Omental fat pad (tissue), 4 donors: Measurements from ENCODE around the gene UBE2R2. TPM values are rescaled to one million over a fixed set of nuclear protein-coding genes. Genes with fewer than 3 reads are reported as not detected.

ENCODE experiments used
- ATAC-seq: fragments of 150-250 bp; one replicate; pipeline ENCODE4 v1.9.1; 2016; ENCODE audit warnings: mild to moderate bottlenecking, moderate library complexity; ENCODE audit not compliant: low FRiP score
- DNase-seq: peaks from one replicate; pipeline ENCODE4 v3.0.0-alpha.2; 2019; ENCODE audit warnings: low spot score
- total RNA-seq, 4 donors: library from RNA; depleted of rRNA; stranded (reverse); fragments of >200 nt; gene quantifications; one replicate each; pipeline ENCODE4 v1.1.0, GENCODE V29; 2016
- TF ChIP-seq, protein P1 (sequence below), 3 donors: fragments of 450-650 bp; IDR thresholded peaks; one replicate each; pipeline ENCODE4 v1.5.1; 2016 to 2017; ENCODE audit warnings: antibody characterized with exemption in 3 of 3, mild to moderate bottlenecking in 3 of 3, moderate library complexity in 2 of 3

The UBE2R2 gene
- total RNA-seq, 4 donors from 2014 or later: 22.4 to 34.3 (median 30.2) TPM

DNA sequence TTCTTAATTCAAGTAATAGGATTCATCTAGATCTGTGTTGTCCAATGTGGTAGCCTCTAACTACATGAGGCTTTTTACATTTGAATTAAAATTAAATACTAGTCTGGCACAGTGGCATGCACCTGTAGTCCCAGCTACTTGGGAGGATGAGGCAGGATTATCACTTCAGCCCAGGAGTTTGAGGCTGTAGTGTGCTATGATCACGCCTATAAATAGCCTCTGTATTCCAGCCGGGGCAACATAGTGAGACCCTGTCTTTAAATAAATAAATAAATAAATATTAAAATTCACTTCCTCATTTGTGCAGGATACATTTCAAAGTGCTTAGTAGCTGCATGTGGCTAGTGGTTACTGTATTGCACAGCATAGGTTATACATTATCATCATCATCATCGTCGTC, 91.8 kb downstream of the UBE2R2 start:
- TF ChIP-seq, protein P1, sequence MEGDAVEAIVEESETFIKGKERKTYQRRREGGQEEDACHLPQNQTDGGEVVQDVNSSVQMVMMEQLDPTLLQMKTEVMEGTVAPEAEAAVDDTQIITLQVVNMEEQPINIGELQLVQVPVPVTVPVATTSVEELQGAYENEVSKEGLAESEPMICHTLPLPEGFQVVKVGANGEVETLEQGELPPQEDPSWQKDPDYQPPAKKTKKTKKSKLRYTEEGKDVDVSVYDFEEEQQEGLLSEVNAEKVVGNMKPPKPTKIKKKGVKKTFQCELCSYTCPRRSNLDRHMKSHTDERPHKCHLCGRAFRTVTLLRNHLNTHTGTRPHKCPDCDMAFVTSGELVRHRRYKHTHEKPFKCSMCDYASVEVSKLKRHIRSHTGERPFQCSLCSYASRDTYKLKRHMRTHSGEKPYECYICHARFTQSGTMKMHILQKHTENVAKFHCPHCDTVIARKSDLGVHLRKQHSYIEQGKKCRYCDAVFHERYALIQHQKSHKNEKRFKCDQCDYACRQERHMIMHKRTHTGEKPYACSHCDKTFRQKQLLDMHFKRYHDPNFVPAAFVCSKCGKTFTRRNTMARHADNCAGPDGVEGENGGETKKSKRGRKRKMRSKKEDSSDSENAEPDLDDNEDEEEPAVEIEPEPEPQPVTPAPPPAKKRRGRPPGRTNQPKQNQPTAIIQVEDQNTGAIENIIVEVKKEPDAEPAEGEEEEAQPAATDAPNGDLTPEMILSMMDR (IDR thresholded peaks at IDR 0.05): no peak
- no peak for DNase-seq
- ATAC-seq: no peak

DNA sequence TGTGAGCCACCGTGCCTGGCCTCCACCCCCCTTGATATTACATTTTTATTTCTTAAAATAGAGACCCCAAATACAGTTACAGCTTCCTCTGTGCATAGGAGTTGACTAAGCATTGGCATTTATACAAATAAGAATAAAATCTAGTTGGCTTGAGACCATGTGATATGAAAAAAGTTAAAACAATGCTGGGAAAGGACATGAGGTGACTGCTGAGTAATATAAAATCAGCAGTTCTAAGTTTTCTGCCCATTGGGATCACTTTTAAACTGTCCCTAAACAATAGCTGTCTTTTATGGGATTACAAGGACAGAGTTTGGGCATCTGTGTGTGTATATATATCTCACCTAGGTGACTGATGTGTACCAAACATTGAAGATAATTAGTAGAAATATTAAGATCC, 96.6 kb downstream of the UBE2R2 start:
- no peak for DNase-seq
- TF ChIP-seq, protein P1 (IDR thresholded peaks at IDR 0.05): no peak
- ATAC-seq: no peak

DNA sequence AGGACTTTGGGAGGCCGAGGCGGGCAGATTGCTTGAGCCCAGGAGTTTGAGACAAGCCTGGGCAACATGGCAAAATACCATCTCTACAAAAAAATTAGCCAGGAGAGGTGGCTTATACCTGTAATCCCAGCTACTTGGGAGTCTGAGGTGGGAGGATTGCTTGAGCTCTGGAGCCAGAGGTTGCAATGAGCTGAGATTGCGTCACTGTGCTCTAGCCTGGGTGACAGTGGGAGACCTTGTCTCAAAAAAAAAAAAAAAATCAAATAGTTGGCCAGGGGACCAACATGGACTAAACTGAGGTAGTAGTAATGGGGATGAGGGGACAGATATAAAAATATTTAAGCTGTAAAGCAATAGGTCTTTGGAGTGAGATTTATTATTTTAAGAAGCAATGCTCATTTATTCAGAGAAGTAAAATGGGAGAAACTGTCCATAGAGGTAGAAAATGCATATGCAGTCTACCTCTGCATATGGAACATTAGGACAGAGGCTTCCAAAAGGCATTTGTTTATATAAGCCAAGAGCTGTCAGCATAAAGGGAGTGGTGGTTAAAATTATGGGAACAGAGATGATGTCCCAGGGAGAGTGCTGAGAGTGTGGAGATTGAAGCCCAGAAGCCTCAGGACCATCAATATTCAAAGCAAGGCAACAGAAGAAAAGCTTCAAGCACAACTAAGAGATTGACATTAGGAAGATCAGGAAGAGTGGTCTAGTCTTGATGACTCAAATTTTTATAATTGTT, 98.1 kb downstream of the UBE2R2 start:
- TF ChIP-seq, protein P1 (IDR thresholded peaks at IDR 0.05): no peak
- DNase-seq (no peak), ATAC-seq (no peak)

DNA sequence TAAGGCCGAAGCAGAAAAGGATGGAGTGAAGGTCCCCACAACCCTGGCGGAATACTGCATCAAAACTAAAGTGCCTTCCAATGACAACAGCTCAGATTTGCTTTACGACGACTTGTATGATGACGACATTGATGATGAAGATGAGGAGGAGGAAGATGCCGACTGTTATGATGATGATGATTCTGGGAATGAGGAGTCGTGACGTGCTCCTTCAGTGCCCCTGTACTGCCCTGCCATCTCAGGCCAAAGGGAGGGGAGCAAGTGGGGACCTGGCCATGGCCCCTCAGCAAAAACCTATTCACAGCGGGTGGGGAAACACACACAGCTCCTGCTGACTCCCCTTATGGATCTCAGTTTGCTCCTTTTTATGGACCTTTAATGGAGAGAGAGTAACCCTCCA, 100.1 kb downstream of the UBE2R2 start:
- DNase-seq (no peak), ATAC-seq (no peak)
- TF ChIP-seq, protein P1 (IDR thresholded peaks at IDR 0.05): no peak

DNA sequence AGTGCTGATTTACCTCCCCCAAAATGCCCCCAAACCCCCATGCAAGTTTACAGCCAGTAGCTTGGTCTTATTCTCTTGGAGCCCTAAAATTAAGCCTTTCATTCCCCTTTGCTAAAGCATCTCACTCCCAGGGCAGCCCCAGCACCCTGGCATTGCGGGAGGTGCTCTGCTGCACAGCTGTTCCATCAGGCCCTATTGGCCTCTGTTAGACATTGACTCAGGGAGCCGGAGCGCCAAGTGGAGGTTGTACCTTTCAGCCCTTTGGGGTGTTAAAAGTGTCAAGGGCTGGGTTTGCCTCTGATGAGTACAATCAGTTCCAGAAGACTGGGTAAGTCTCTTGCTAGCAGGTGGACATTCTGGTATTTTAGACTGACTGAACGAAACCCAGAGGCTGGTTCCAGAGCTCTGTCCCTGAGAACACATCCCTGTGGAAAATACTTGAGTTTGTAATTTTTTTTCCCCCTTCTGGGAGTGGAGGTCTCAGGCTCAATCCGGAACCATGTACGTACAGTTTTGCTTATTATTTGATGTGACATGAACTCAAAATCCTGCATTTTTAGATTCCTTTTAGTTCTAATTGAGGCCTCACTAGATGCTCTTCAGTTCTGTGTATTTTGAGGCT, 102.4 kb downstream of the UBE2R2 start:
- no peak for ATAC-seq
- TF ChIP-seq, protein P1 (IDR thresholded peaks at IDR 0.05): no peak
- no peak for DNase-seq

DNA sequence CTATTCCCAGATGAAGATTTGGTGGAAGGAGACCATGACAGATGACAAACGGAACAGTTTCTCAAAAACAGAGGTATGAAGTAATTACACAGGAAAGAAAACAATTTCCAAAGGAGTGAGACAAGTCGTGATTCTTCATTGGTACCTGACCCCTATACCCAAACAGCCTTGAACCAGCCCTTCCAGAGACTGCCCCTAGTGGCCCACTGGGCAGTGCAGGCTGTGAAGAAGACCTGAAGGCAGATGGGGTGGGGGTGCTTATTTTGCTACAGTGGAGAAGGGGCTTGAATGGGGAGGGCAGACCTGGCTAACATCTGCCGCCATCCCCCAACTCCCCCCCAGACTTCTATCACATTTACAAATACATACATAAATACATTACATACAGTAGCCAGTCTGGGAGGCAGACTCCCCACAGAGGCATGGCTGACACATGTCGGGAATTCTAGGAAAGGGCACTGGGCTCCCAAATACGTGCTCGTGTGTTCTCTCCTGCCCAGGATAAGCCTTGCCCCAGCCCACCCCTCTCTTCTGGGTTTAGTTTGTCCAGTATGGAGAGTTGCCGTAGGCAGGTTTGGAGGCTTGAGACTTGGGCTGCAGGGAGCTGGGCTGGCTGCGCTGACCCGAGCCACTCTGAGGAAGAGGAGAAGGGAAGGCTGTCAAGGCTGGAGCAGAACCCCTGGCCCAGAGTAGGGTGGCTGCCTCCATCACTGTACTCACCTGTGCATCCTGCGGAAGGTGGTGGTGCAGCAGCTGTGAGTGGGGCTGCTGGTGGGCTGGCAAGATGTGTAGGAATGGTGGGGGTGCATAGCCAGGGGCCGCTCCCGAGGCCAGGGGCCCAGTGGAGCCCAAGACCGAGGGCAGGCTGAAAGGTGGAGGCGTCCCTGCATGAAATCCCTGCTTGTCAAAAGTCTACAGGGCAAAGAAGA, 105.3 kb downstream of the UBE2R2 start:
- DNase-seq: no peak

More for the DNA sequence above, 105.3 kb downstream of the UBE2R2 start:
- TF ChIP-seq, protein P1 (IDR thresholded peaks at IDR 0.05): no peak
- no peak for ATAC-seq
